H9 (cell line): ENCODE data around the gene PNRC1. TPM values are rescaled to one million over a fixed set of nuclear protein-coding genes. Genes with fewer than 3 reads are reported as not detected.

ENCODE experiments used
- DNase-seq: peaks from one replicate; pipeline ENCODE4 v3.0.0-alpha.2; 2017
- H2AFZ ChIP-seq: one replicate; pipeline ENCODE4 v1.6.1; 2013; ENCODE audit warnings: mild to moderate bottlenecking, low read length, control low read depth, moderate library complexity
- H2AK5ac ChIP-seq: 2 replicates; pipeline ENCODE4 v1.6.1; 2013; ENCODE audit warnings: low read length, control low read depth, mixed read lengths; ENCODE audit not compliant: insufficient read length
- H2BK120ac ChIP-seq: one replicate; pipeline ENCODE4 v1.6.1; 2013; ENCODE audit warnings: low read depth, mild to moderate bottlenecking, low read length, control low read depth, inconsistent platforms; ENCODE audit not compliant: poor library complexity, severe bottlenecking
- H2BK12ac ChIP-seq: 2 replicates; pipeline ENCODE4 v1.6.1; 2013; ENCODE audit warnings: low read length, control low read depth, mixed read lengths, low read depth; ENCODE audit not compliant: insufficient read length
- H2BK15ac ChIP-seq: 2 replicates; pipeline ENCODE4 v1.6.1; 2013; ENCODE audit warnings: low read depth, low read length, control low read depth
- H2BK20ac ChIP-seq: one replicate; pipeline ENCODE4 v1.6.1; 2013; ENCODE audit warnings: low read depth, mild to moderate bottlenecking, low read length, control low read depth, inconsistent platforms; ENCODE audit not compliant: poor library complexity, severe bottlenecking
- H2BK5ac ChIP-seq: 2 replicates; pipeline ENCODE4 v1.6.1; 2013; ENCODE audit warnings: low read length, control low read depth, mixed read lengths; ENCODE audit not compliant: insufficient read length
- H3K14ac ChIP-seq: 2 replicates; pipeline ENCODE4 v1.6.1; 2013; ENCODE audit warnings: low read length, control low read depth; ENCODE audit not compliant: insufficient read depth
- H3K18ac ChIP-seq: 2 replicates; pipeline ENCODE4 v1.6.1; 2013; ENCODE audit warnings: low read depth, mild to moderate bottlenecking, mixed read lengths, low read length, control low read depth; ENCODE audit not compliant: insufficient read length
- H3K23ac ChIP-seq: 2 replicates; pipeline ENCODE4 v1.6.1; 2013; ENCODE audit warnings: low read length, control low read depth, mixed read lengths, low read depth; ENCODE audit not compliant: insufficient read length
- H3K23me2 ChIP-seq: 2 replicates; pipeline ENCODE4 v1.6.1; 2013; ENCODE audit warnings: low read depth, mild to moderate bottlenecking, mixed read lengths, low read length, control low read depth; ENCODE audit not compliant: insufficient read length, poor library complexity, severe bottlenecking
- H3K27ac ChIP-seq: 2 replicates; pipeline ENCODE4 v1.5.1; 2013; ENCODE audit warnings: low read length, control low read depth, mixed read lengths, low read depth; ENCODE audit not compliant: insufficient read length
- H3K27me3 ChIP-seq: 2 replicates; pipeline ENCODE4 v1.6.1; 2013; ENCODE audit warnings: low read length, control low read depth, inconsistent platforms; ENCODE audit not compliant: insufficient read depth
- H3K4ac ChIP-seq: 2 replicates; pipeline ENCODE4 v1.6.1; 2013; ENCODE audit warnings: low read depth, mild to moderate bottlenecking, control low read depth, inconsistent platforms, low read length, moderate library complexity
- H3K4me1 ChIP-seq: 2 replicates; pipeline ENCODE4 v1.6.1; 2013; ENCODE audit warnings: low read length, control low read depth, inconsistent platforms; ENCODE audit not compliant: insufficient read depth
- H3K4me2 ChIP-seq: 2 replicates; pipeline ENCODE4 v1.6.1; 2013; ENCODE audit warnings: low read length, control low read depth, mixed read lengths; ENCODE audit not compliant: insufficient read length, insufficient read depth
- H3K56ac ChIP-seq: 2 replicates; pipeline ENCODE4 v1.6.1; 2013; ENCODE audit warnings: low read depth, mild to moderate bottlenecking, mixed read lengths, low read length, control low read depth; ENCODE audit not compliant: insufficient read length
- H3K79me1 ChIP-seq: 2 replicates; pipeline ENCODE4 v1.6.1; 2013; ENCODE audit warnings: low read depth, mild to moderate bottlenecking, moderate library complexity, low read length, control low read depth, inconsistent platforms; ENCODE audit not compliant: insufficient read depth, poor library complexity, severe bottlenecking
- H3K79me2 ChIP-seq: 2 replicates; pipeline ENCODE4 v1.6.1; 2013; ENCODE audit warnings: low read length, control low read depth, inconsistent platforms; ENCODE audit not compliant: insufficient read depth
- H3K9ac ChIP-seq: 2 replicates; pipeline ENCODE4 v1.6.1; 2013; ENCODE audit warnings: low read length, control low read depth, mixed read lengths; ENCODE audit not compliant: insufficient read length; ENCODE audit errors: extremely low read depth
- H3K9me3 ChIP-seq: one replicate; pipeline ENCODE4 v1.6.1; 2013; ENCODE audit warnings: low read depth, low read length, inconsistent platforms; ENCODE audit not compliant: control insufficient read depth
- H3T11ph ChIP-seq: one replicate; pipeline ENCODE4 v1.6.1; 2013; ENCODE audit warnings: mild to moderate bottlenecking, low read length, control low read depth, inconsistent platforms
- H4K20me1 ChIP-seq: one replicate; pipeline ENCODE4 v1.6.1; 2013; ENCODE audit not compliant: control insufficient read depth, insufficient read length, insufficient read depth
- H4K5ac ChIP-seq: 2 replicates; pipeline ENCODE4 v1.6.1; 2013; ENCODE audit warnings: low read depth, mild to moderate bottlenecking, mixed read lengths, low read length, control low read depth; ENCODE audit not compliant: insufficient read length
- H4K8ac ChIP-seq: replicated peaks from 2 replicates; pipeline ENCODE4 v1.6.1; 2013; ENCODE audit warnings: low read length, control low read depth, mixed read lengths, low read depth; ENCODE audit not compliant: insufficient read length
- H4K91ac ChIP-seq: 2 replicates; pipeline ENCODE4 v1.6.1; 2013; ENCODE audit warnings: low read depth, mild to moderate bottlenecking, moderate library complexity, mixed read lengths, low read length, control low read depth; ENCODE audit not compliant: insufficient read length
- H3K27ac Mint-ChIP-seq, 3 experiments: 2 replicates in 2 of 3; 3 replicates in 1 of 3; pipeline ENCODE4 v1.8.0; 2020 to 2021; ENCODE audit warnings: mixed read lengths in 3 of 3, mild to moderate bottlenecking in 1 of 3, moderate library complexity in 1 of 3
- H3K27me3 Mint-ChIP-seq: 2 replicates; pipeline ENCODE4 v1.8.0; 2021; ENCODE audit warnings: low read depth, mild to moderate bottlenecking, moderate library complexity, mixed read lengths
- H3K36me3 Mint-ChIP-seq, 3 experiments: 2 replicates in 2 of 3; 3 replicates in 1 of 3; pipeline ENCODE4 v1.8.0; 2020 to 2021; ENCODE audit warnings: low read depth in 3 of 3, mixed read lengths in 3 of 3; ENCODE audit not compliant: insufficient read depth in 1 of 3
- H3K4me1 Mint-ChIP-seq, 2 experiments: 2 replicates each; pipeline ENCODE4 v1.8.0; 2020; ENCODE audit warnings: mixed read lengths in 2 of 2
- H3K4me3 Mint-ChIP-seq, 2 experiments: 2 replicates in 1 of 2; 3 replicates in 1 of 2; pipeline ENCODE4 v1.8.0; 2020 to 2021; ENCODE audit warnings: mild to moderate bottlenecking in 2 of 2, mixed read lengths in 2 of 2, moderate library complexity in 1 of 2
- H3K9me3 Mint-ChIP-seq, 2 experiments: 2 replicates in 1 of 2; 3 replicates in 1 of 2; pipeline ENCODE4 v1.8.0; 2020; ENCODE audit warnings: mild to moderate bottlenecking in 2 of 2, mixed read lengths in 2 of 2, moderate library complexity in 1 of 2
- CTCF ChIP-seq: fragments of 200-600 bp; sonication (generic); conservative IDR thresholded peaks from 3 replicates; pipeline ENCODE4 v1.8.0; 2021; ENCODE audit warnings: antibody characterized with exemption, mild to moderate bottlenecking
- WGBS: extraction: QIAGEN DNeasy Blood & Tissue Kit; methylation state at CpG from one replicate; pipeline ENCODE4 v1.1.7; 2013; ENCODE audit warnings: missing lambda C conversion rate, low lambda C conversion rate, mixed read lengths; ENCODE audit not compliant: insufficient read length; ENCODE audit errors: extremely low coverage; 5-methylcytosine and 5-hydroxymethylcytosine counted together
- total RNA-seq: library from RNA; stranded (reverse); gene quantifications from 2 replicates; pipeline ENCODE4 v1.2.1, GENCODE V29; 2021

PNRC1 gene
- total RNA-seq, 1 experiment from 2014 or later = 57.4 TPM

GRCh38 chr6:89059227-89059626 lies 21.3 kb upstream of the PNRC1 start:
- H3K79me1 ChIP-seq = no peaks in the 10 kb centered on the region
- H2AFZ ChIP-seq = no peak overlapping the region
- no peak overlapping the region for H3K4ac ChIP-seq
- H4K91ac ChIP-seq = no peak overlapping the region
- H3K56ac ChIP-seq = no peak overlapping the region
- no peaks in the 10 kb centered on the region for H3K23me2 ChIP-seq
- no peaks in the 10 kb centered on the region; the same call in 1 of the 2 replicates for H3K27me3 Mint-ChIP-seq
- no peaks in the 10 kb centered on the region for H3K27me3 ChIP-seq
- no peak overlapping the region for H2BK12ac ChIP-seq
- no peak overlapping the region for H3K18ac ChIP-seq
- H4K20me1 ChIP-seq = no peaks in the 10 kb centered on the region
- no peaks in the 10 kb centered on the region for H3K9me3 ChIP-seq
- no peak overlapping the region for H3K4me3 Mint-ChIP-seq
- no peak for DNase-seq
- H3K4me2 ChIP-seq = no peak overlapping the region
- no peak overlapping the region for H4K8ac ChIP-seq
- H4K5ac ChIP-seq = no peak overlapping the region
- H2BK15ac ChIP-seq = no peak overlapping the region
- peaks cover 11 to 12% of the 10 kb centered on the region in 2 experiments for H3K4me1 Mint-ChIP-seq
- no peak overlapping the region for H2BK120ac ChIP-seq
- no peak overlapping the region for H3K14ac ChIP-seq
- no peaks in the 10 kb centered on the region for H3K36me3 Mint-ChIP-seq
- H3T11ph ChIP-seq = no peak overlapping the region
- no peak overlapping the region for H3K27ac Mint-ChIP-seq
- no peak overlapping the region for H3K27ac ChIP-seq
- TF ChIP-seq CTCF = no peak
- WGBS = no CpG with 5 or more reads among the region's 12 CpGs
- no peak overlapping the region for H2BK20ac ChIP-seq
- no peaks in the 10 kb centered on the region; a peak in 2 of 5 replicates for H3K9me3 Mint-ChIP-seq
- H3K9ac ChIP-seq = no peak overlapping the region
- no peaks in the 10 kb centered on the region for H3K4me1 ChIP-seq
- no peaks in the 10 kb centered on the region for H3K79me2 ChIP-seq
- H3K23ac ChIP-seq = no peak overlapping the region
- H2AK5ac ChIP-seq = no peak overlapping the region
- H2BK5ac ChIP-seq = no peak overlapping the region
